LNCaP clone FGC (cell line): ENCODE results near the gene AQP12A.

Source experiments
- DNase-seq: peaks from one replicate; pipeline ENCODE4 v3.0.0-alpha.2; 2011; ENCODE audit warnings: low read depth
- H3K4me3 ChIP-seq: 2 replicates; pipeline ENCODE4 v1.5.1; 2011; ENCODE audit warnings: mild to moderate bottlenecking, low read depth, low read length, control low read depth
- TF ChIP-seq, protein P1 (sequence below): IDR thresholded peaks from 2 replicates; pipeline ENCODE4 v1.5.1; 2012; ENCODE audit warnings: mild to moderate bottlenecking; ENCODE audit not compliant: control insufficient read depth, insufficient read depth; ENCODE audit errors: extremely low read depth

Gene AQP12A

DNA sequence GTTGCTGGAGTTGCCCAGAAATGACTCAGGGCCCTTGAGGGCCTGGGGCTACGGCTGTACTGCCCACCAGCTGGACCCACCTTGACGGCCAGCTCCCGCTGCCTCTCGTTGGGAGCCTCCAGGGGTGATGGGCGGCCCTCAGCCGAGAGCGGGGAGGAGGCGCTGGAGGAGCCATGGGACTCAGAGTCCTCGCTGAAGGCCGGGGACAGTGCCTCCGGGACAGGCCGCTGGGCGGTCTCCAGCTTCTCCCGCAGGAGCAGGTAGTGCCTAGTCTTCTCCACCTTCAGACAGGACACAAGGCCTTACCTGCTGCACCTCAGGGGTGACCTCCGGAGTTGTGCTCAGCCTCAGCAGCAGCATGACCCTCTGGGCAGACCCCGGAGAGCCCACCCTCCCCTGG lies 30.7 kb downstream of the AQP12A start:
- TF ChIP-seq, protein P1, sequence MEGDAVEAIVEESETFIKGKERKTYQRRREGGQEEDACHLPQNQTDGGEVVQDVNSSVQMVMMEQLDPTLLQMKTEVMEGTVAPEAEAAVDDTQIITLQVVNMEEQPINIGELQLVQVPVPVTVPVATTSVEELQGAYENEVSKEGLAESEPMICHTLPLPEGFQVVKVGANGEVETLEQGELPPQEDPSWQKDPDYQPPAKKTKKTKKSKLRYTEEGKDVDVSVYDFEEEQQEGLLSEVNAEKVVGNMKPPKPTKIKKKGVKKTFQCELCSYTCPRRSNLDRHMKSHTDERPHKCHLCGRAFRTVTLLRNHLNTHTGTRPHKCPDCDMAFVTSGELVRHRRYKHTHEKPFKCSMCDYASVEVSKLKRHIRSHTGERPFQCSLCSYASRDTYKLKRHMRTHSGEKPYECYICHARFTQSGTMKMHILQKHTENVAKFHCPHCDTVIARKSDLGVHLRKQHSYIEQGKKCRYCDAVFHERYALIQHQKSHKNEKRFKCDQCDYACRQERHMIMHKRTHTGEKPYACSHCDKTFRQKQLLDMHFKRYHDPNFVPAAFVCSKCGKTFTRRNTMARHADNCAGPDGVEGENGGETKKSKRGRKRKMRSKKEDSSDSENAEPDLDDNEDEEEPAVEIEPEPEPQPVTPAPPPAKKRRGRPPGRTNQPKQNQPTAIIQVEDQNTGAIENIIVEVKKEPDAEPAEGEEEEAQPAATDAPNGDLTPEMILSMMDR, result no peak
- no peak for DNase-seq
- H3K4me3 ChIP-seq, result no peak overlapping the region

DNA sequence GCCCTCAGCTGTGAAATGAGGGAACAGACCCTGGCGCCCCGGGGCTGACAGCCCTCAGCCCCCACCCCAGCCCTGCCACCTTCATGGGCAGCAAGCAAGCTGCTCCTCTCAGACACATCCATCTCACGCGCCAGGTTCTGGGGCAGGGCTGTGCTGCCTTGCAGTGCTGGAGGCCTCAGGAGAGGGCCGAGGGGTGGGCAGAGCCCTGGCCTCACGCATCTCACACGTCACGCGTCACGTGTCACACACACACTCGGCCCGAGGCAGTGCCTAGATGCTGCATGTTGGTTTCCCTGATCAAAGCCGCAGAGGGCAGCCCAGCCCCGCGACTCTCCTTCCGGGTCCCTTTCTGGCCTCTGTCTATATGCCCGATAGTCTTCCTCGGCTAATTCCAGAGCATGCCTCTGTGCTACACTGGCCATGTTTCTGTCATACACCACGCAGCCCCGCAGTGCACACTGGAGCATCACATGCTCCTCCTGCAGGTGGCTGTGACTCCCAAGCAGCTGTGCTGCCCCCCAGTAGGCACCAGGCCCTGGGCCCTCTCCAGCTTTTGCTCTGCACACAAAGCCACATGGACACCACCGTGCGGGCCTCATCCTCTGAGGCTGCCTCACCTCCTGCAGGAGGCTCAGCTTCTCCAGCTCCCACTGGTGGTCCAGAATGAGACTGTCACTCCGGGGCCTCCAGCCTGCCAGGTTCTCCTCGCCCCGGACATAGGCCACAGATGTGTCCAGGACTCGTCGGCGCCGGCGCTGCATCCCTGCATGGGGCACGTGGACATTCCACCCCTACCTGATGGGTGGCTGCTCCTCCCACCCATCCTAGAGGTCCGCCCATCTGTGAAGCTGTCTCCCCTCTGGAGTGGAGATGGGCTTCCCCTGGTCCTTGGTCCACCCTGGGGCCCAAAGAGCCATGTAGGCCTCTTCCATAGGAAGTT lies 31.4 kb downstream of the AQP12A start:
- H3K4me3 ChIP-seq, result no peak overlapping the region
- TF ChIP-seq, protein P1, result no peak
- no peak for DNase-seq

DNA sequence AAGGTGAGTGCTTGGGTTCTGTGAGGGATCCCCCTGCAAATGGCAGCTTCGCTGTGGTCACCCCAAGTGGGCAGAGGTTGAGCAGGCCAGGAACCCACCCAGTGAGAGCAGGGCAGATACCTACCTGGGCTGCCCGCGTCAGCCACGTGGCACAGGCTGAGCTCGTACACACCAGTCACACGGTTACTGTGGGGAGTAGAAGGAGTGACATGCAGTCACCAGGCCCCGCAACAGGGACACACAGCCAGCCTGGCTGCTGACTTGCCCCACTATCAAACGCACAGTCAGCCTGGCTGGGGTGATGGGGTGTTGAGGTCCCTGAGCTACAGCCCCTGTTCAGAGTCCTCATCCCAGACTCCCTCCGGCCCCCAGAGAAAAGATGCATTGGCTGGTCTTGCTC lies 32.2 kb downstream of the AQP12A start:
- TF ChIP-seq, protein P1, result no peak
- no peak overlapping the region for H3K4me3 ChIP-seq
- no peak for DNase-seq

DNA sequence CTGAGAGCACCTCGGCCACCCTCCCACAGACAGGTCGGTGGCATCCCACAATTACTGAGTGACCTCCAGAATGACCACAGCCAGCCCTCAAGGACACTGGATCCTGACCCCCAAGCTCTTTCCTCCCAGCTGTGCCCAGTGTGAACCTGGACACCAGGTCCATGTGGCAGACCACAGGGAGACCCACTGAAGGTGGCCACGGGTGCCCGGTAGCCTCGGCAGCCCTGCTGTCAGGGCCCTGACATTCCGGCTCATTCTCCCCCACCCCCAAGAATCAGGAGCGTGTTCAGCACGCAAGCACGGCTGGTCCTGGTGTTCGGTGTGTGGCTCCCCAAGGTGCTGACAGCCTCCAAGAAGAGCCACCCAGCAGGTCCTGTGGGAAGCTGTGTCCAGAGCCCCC lies 32.8 kb downstream of the AQP12A start:
- no peak for DNase-seq
- H3K4me3 ChIP-seq, result no peak overlapping the region

DNA sequence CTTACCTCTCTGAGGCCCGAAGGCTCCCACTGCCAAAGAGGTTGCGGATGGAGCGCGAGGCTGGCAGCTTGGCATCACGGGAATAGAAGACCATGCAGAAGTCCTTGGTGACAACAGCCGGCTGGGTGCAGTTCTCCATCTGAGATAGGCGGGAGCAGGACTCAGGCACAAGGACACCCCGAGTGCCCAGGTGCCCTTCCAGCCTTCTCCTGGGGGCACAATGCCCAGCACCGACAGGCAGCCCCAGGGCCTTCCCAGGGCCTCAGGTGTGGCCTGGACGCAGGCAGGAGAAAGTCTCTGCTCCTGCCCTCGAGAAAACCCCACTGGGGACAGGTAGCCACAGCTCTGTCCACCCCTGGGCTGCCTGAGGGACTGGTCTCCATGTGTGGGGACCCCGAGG lies 33.6 kb downstream of the AQP12A start:
- DNase-seq, result no peak
- TF ChIP-seq, protein P1, result no peak
- no peak overlapping the region for H3K4me3 ChIP-seq

More for the DNA sequence above, 32.8 kb downstream of the AQP12A start:
- TF ChIP-seq, protein P1, result no peak

DNA sequence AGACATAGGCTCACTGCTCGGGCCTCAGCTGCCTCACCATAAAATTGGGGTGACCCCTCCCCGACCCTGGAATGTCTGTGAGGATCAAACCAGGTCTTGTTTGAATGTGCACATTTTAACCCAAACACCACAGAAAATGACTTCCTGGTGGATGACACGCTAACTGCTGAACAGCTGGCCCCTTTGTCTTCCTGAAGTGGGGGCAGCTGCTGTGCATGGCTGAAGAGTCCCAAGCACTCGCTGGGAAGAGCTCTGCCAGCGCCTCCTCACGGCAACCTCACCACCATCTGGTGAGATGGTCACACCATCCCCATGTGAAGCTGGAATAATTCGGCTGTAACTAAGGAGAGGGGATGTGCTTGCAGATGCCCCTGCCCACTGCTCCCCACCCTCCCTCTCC lies 34.0 kb downstream of the AQP12A start:
- TF ChIP-seq, protein P1, result no peak
- H3K4me3 ChIP-seq, result no peak overlapping the region
- no peak for DNase-seq
